Measurements from ENCODE around the gene YIPF7. TPM values are rescaled to one million over a fixed set of nuclear protein-coding genes. Genes with fewer than 3 reads are reported as not detected.

YIPF7 gene
- polyA plus RNA-seq (2013, experiment 1 of 2): not detected
- not detected for polyA plus RNA-seq (2013, experiment 2 of 2)

DNA sequence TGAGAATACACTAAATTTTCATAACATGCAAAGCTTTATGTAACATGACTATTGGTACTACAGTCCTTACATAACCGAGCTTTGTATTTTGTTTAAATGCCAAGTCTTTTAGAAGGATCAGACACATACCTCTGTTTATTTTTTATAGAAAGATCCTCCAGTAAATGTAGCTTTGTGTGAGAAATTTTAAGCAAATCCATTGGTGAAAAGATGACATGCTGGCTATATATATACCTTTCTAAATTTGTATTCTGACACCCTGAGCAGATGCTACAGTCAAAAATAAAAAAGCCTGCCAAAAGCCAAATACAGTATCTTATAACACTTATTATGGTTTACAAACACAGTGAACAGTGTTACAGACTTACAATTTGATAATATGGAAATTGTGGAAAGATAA lies at the start of gene YIPF7:
Gene YIPF7 (minus strand): TSS at position 201 of the 400 bp plus-strand sequence. CDS start 1,525 bp downstream, outside the sequence.
- H3K4me2 ChIP-seq (ENCODE audit: low read length): no peak within 1 kb of the TSS
- DNase-seq: no peak
- H4K5ac ChIP-seq (ENCODE audit: low read length): no peak within 1 kb of the TSS
- H3K79me2 ChIP-seq (ENCODE audit: control insufficient read depth, insufficient read depth, low read length): no peaks in the 10 kb centered on the region
- H3K4me1 ChIP-seq (ENCODE audit: control insufficient read depth, low read depth, low read length): no peaks in the 10 kb centered on the region
- H3K23ac ChIP-seq (ENCODE audit: low read length): no peak within 1 kb of the TSS
- no peak within 1 kb of the TSS for H3K9ac ChIP-seq (ENCODE audit: low read length)
- H3K27ac ChIP-seq (ENCODE audit: low read depth, low read length): no peak within 1 kb of the TSS
- H3K56ac ChIP-seq (ENCODE audit: low read length): no peak within 1 kb of the TSS
- H3K4me3 ChIP-seq (ENCODE audit: low read length): no peak within 1 kb of the TSS
- H3K4ac ChIP-seq (ENCODE audit: low read depth, low read length): no peak within 1 kb of the TSS
- H4K8ac ChIP-seq (ENCODE audit: low read depth, low read length): no peak within 1 kb of the TSS
- H2BK15ac ChIP-seq (replicated peaks; ENCODE audit: low read depth): no peak within 1 kb of the TSS
- WGBS (ENCODE audit: extremely low coverage, insufficient coverage, low lambda C conversion rate): no CpG with 5 or more reads among the region's 1 CpG
- no peak within 1 kb of the TSS for H2BK5ac ChIP-seq (ENCODE audit: low read length)
- H3K27me3 ChIP-seq (ENCODE audit: insufficient read depth, low read length, poor library complexity): no peaks in the 10 kb centered on the region
- H3K36me3 ChIP-seq (ENCODE audit: control insufficient read depth, insufficient read depth, low read length): no peaks in the 10 kb centered on the region
- H2AK5ac ChIP-seq (ENCODE audit: low read length): no peak within 1 kb of the TSS
- H2BK120ac ChIP-seq (ENCODE audit: low read depth, low read length): no peak within 1 kb of the TSS
- H3K79me1 ChIP-seq (ENCODE audit: low read length): no peaks in the 10 kb centered on the region
- no peak within 1 kb of the TSS for H3K18ac ChIP-seq (ENCODE audit: low read length)

DNA sequence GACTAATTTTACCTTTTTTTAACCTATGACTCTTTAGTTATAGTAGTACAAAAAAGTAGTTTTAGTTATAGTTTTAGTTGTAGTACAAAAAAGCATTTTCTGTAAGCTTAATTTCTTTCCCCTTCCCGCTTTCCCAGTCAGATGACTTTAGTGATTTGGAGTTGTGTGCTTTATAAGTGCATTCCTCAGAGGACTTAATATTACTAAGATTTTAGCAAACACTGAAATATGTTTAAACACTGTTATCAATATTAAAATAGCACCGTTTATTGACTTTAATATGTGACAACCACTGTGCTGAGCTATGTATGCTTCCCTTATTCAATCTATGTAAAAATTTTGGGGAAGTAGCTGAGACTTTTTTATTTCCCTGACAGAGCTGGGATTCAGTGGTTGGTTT lies 49.6 kb upstream of the YIPF7 start:
- no peak overlapping the region for H3K18ac ChIP-seq (ENCODE audit: low read length)
- H3K4me1 ChIP-seq (ENCODE audit: control insufficient read depth, low read depth, low read length): no peaks in the 10 kb centered on the region
- H3K4ac ChIP-seq (ENCODE audit: low read depth, low read length): no peak overlapping the region
- DNase-seq: no peak
- no peaks in the 10 kb centered on the region for H3K79me2 ChIP-seq (ENCODE audit: control insufficient read depth, insufficient read depth, low read length)
- no peaks in the 10 kb centered on the region for H3K27me3 ChIP-seq (ENCODE audit: insufficient read depth, low read length, poor library complexity)
- no peaks in the 10 kb centered on the region for H3K36me3 ChIP-seq (ENCODE audit: control insufficient read depth, insufficient read depth, low read length)
- H2BK120ac ChIP-seq (ENCODE audit: low read depth, low read length): no peak overlapping the region
- H3K9ac ChIP-seq (ENCODE audit: low read length): no peak overlapping the region
- no peak overlapping the region for H2BK5ac ChIP-seq (ENCODE audit: low read length)
- WGBS (ENCODE audit: extremely low coverage, insufficient coverage, low lambda C conversion rate): no CpG with 5 or more reads among the region's 2 CpGs
- H3K27ac ChIP-seq (ENCODE audit: low read depth, low read length): no peak overlapping the region
- H2AK5ac ChIP-seq (ENCODE audit: low read length): no peak overlapping the region
- H3K4me3 ChIP-seq (ENCODE audit: low read length): no peak overlapping the region
- no peak overlapping the region for H3K4me2 ChIP-seq (ENCODE audit: low read length)
- H4K5ac ChIP-seq (ENCODE audit: low read length): no peak overlapping the region
- H3K23ac ChIP-seq (ENCODE audit: low read length): no peak overlapping the region
- no peak overlapping the region for H2BK15ac ChIP-seq (replicated peaks; ENCODE audit: low read depth)
- no peak overlapping the region for H3K56ac ChIP-seq (ENCODE audit: low read length)
- no peak overlapping the region for H4K8ac ChIP-seq (ENCODE audit: low read depth, low read length)
- H3K79me1 ChIP-seq (ENCODE audit: low read length): no peaks in the 10 kb centered on the region

DNA sequence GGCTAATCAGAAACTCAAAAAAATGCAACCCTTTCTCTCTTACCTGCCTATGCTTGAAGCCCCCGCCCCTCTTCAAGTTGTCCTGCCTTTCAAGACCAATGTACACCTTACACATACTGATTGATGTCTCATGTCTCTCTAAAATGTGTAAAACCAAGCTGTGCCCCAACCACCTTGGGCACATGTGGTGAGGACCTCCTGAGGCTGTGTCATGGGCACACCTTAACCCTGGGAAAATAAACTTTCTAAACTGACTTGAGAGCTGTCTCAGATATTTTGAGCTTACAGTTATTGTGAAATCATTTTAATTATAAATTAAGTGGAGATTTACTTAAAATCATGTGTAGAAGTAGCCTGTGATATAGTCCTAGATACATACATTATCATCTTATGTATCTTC lies 49.0 kb upstream of the YIPF7 start:
- Histone ChIP-seq H3K27ac (ENCODE audit: low read depth, low read length) (no peak overlapping the region), H3K23ac (ENCODE audit: low read length) (no peak overlapping the region), H3K79me2 (ENCODE audit: control insufficient read depth, insufficient read depth, low read length) (no peaks in the 10 kb centered on the region), H3K4me3 (ENCODE audit: low read length) (no peak overlapping the region), H2BK5ac (ENCODE audit: low read length) (no peak overlapping the region), H3K56ac (ENCODE audit: low read length) (no peak overlapping the region), H3K79me1 (ENCODE audit: low read length) (no peaks in the 10 kb centered on the region), H2AK5ac (ENCODE audit: low read length) (no peak overlapping the region), H3K9ac (ENCODE audit: low read length) (no peak overlapping the region), H4K5ac (ENCODE audit: low read length) (no peak overlapping the region), H3K4me1 (ENCODE audit: control insufficient read depth, low read depth, low read length) (no peaks in the 10 kb centered on the region), H3K18ac (ENCODE audit: low read length) (no peak overlapping the region), H3K36me3 (ENCODE audit: control insufficient read depth, insufficient read depth, low read length) (no peaks in the 10 kb centered on the region), H3K4me2 (ENCODE audit: low read length) (no peak overlapping the region), H3K27me3 (ENCODE audit: insufficient read depth, low read length, poor library complexity) (no peaks in the 10 kb centered on the region), H2BK120ac (ENCODE audit: low read depth, low read length) (no peak overlapping the region), H2BK15ac (replicated peaks; ENCODE audit: low read depth) (no peak overlapping the region), H3K4ac (ENCODE audit: low read depth, low read length) (no peak overlapping the region), H4K8ac (ENCODE audit: low read depth, low read length) (no peak overlapping the region)
- no peak for DNase-seq
- no CpG with 5 or more reads among the region's 1 CpG for WGBS (ENCODE audit: extremely low coverage, insufficient coverage, low lambda C conversion rate)

- no CpG with 5 or more reads among the region's 1 CpG for WGBS (ENCODE audit: extremely low coverage, insufficient coverage, low lambda C conversion rate)
- Histone ChIP-seq H3K23ac (ENCODE audit: low read length) (no peak overlapping the region), H3K4ac (ENCODE audit: low read depth, low read length) (no peak overlapping the region), H3K4me3 (ENCODE audit: low read length) (no peak overlapping the region), H4K5ac (ENCODE audit: low read length) (no peak overlapping the region), H4K8ac (ENCODE audit: low read depth, low read length) (no peak overlapping the region), H3K18ac (ENCODE audit: low read length) (no peak overlapping the region), H3K36me3 (ENCODE audit: control insufficient read depth, insufficient read depth, low read length) (no peaks in the 10 kb centered on the region), H3K27me3 (ENCODE audit: insufficient read depth, low read length, poor library complexity) (no peaks in the 10 kb centered on the region), H3K4me2 (ENCODE audit: low read length) (no peak overlapping the region), H3K27ac (ENCODE audit: low read depth, low read length) (no peak overlapping the region), H3K9ac (ENCODE audit: low read length) (no peak overlapping the region), H2AK5ac (ENCODE audit: low read length) (no peak overlapping the region), H3K4me1 (ENCODE audit: control insufficient read depth, low read depth, low read length) (no peaks in the 10 kb centered on the region), H3K79me2 (ENCODE audit: control insufficient read depth, insufficient read depth, low read length) (peaks cover 2% of the 10 kb centered on the region), H3K56ac (ENCODE audit: low read length) (no peak overlapping the region), H2BK15ac (replicated peaks; ENCODE audit: low read depth) (no peak overlapping the region), H2BK120ac (ENCODE audit: low read depth, low read length) (no peak overlapping the region), H2BK5ac (ENCODE audit: low read length) (no peak overlapping the region), H3K79me1 (ENCODE audit: low read length) (no peaks in the 10 kb centered on the region)
- DNase-seq: no peak
Measured at GRCh38 chr4:44684648-44685047, 33.2 kb upstream of the YIPF7 start.

DNA sequence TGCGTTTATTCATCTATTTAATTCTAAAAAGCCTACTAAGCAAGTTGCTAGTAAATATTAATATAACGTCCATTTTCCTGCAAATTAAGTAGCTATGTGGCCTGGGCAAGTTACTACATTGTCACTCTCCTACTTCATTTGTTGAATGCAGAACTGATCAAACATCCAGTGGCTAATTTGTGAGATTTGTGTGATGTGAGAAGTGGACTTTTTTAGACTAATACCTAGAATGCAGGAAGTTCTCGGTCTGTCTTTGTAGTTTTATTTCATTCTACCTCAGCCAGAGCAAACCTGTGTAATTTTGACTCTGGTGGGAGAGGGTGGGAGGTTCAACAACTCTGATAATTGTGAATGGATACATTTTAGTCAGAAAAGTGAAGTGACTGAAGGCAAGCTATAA lies 27.6 kb upstream of the YIPF7 start:
- no CpG with 5 or more reads among the region's 3 CpGs for WGBS (ENCODE audit: extremely low coverage, insufficient coverage, low lambda C conversion rate)

More for the DNA sequence above, 27.6 kb upstream of the YIPF7 start:
- Histone ChIP-seq H2BK5ac (ENCODE audit: low read length) (no peak overlapping the region), H2AK5ac (ENCODE audit: low read length) (no peak overlapping the region), H3K36me3 (ENCODE audit: control insufficient read depth, insufficient read depth, low read length) (no peaks in the 10 kb centered on the region), H3K79me2 (ENCODE audit: control insufficient read depth, insufficient read depth, low read length) (peaks cover 10% of the 10 kb centered on the region), H3K4ac (ENCODE audit: low read depth, low read length) (no peak overlapping the region), H3K27ac (ENCODE audit: low read depth, low read length) (no peak overlapping the region), H3K18ac (ENCODE audit: low read length) (no peak overlapping the region), H3K4me3 (ENCODE audit: low read length) (peak overlapping the region; percentile 83), H2BK15ac (replicated peaks; ENCODE audit: low read depth) (no peak overlapping the region), H3K79me1 (ENCODE audit: low read length) (no peaks in the 10 kb centered on the region), H2BK120ac (ENCODE audit: low read depth, low read length) (no peak overlapping the region), H3K27me3 (ENCODE audit: insufficient read depth, low read length, poor library complexity) (no peaks in the 10 kb centered on the region), H3K9ac (ENCODE audit: low read length) (peak overlapping the region; percentile 88), H4K8ac (ENCODE audit: low read depth, low read length) (peak overlapping the region; percentile 28), H4K5ac (ENCODE audit: low read length) (peak overlapping the region; percentile 73), H3K4me2 (ENCODE audit: low read length) (peak overlapping the region; percentile 75), H3K4me1 (ENCODE audit: control insufficient read depth, low read depth, low read length) (peaks cover 3% of the 10 kb centered on the region), H3K56ac (ENCODE audit: low read length) (peak overlapping the region; percentile 88), H3K23ac (ENCODE audit: low read length) (no peak overlapping the region)
- DNase-seq: no peak
